GM12873 (cell line): ENCODE results near the gene LSM2.

ENCODE experiments used
- TF ChIP-seq, protein P1 (sequence below): IDR thresholded peaks from 2 replicates; pipeline ENCODE4 v1.5.1; 2012; ENCODE audit warnings: low read depth, mild to moderate bottlenecking, moderate library complexity, low read length, control low read depth; ENCODE audit not compliant: insufficient read depth; ENCODE audit errors: missing control alignments

Gene LSM2

DNA sequence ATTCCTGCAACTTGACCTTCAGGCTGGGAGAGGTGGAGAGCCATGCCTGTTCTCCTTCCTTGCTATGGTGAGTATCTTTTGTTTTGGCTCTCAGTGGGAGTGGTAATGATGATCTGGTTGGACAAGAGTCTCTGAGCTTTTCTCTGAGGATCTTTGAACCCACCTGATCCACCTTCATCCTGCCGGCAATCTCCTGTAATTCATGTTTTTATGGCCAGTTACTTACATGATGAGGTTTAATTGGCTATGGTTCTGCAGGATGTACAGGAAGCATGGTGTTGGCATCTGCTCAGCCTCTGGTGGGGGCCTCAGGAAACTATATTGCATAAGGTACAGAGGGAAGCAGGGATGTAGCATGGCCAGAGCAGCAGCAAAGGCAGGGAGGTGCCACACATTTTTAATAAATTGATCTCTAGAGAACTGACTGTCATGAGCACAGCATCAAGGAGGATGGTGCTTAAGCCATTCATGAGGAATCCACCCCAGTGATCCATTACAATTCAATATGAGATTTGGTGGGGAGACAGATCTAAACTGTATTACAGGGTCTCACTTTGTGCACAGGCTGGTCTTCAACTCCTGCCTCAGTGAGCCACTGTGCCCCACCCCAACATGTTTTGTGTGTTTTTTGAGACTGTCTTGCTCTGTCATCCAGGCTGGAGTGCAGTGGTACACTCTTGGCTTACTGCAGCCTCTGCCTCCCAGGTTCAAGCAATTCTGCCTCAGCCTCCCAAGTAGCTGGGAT is 30.8 kb upstream of the LSM2 start:
- TF ChIP-seq, protein P1, sequence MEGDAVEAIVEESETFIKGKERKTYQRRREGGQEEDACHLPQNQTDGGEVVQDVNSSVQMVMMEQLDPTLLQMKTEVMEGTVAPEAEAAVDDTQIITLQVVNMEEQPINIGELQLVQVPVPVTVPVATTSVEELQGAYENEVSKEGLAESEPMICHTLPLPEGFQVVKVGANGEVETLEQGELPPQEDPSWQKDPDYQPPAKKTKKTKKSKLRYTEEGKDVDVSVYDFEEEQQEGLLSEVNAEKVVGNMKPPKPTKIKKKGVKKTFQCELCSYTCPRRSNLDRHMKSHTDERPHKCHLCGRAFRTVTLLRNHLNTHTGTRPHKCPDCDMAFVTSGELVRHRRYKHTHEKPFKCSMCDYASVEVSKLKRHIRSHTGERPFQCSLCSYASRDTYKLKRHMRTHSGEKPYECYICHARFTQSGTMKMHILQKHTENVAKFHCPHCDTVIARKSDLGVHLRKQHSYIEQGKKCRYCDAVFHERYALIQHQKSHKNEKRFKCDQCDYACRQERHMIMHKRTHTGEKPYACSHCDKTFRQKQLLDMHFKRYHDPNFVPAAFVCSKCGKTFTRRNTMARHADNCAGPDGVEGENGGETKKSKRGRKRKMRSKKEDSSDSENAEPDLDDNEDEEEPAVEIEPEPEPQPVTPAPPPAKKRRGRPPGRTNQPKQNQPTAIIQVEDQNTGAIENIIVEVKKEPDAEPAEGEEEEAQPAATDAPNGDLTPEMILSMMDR, result no peak

DNA sequence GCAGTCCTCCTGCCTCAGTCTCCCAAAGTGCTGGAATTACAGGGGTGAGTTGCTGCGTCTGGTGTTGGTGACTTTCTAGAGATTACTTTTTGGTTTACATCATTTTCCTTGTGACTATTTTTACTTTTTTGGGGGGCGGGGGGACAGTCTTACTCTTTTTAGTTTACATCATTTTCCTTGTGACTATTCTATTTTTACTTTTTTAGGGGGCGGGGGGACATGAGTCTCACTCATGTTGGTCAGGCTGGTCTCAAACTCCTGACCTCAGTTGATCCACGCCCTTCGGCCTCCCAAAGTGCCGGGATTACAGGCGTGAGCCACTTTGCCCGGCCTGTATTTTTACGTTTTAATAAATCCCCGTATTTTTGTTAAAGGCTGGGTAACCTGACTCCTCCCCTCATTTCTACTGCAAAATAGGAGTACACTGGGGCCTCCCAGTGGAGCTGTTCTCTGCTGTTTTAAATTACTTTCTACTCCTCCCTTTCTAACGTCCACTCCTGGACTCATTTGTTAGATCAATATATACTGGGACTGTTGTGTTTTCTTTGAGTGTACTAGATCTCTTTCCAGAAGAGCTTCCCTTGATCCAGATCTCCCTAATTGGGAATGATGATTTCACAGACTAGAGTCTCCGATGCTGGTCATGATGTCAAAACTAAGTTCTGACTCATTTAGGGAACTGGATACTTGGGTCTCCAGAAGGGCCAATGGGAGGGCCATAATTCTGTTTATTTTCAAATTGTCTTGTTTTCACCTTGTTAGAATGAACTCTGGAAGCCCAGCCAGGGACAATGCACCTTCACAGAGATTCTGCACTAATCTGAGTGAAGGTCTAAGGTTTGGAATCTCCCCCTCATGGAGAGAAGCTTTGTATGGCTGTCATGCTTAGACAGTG is 30.0 kb upstream of the LSM2 start:
- TF ChIP-seq, protein P1, result no peak

DNA sequence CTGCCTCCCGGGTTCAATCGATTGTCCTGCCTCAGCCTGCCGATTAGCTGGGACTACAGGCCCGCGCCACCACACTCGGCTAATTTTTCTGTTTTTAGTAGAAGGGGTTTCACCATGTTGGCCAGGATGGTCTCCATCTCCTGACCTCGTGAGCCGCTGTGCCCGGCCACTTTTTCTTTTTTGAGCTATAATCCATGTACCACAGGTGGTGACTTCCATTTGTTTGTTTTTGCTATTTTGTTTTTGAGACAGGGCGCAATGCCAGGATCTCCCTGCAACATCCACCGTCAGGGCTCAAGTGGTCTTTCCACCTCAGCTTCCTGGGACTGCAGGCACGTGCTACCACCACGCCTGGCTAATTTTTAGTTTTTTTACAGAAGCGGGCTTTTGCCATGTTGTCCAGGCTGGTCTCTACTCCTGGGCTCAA is 29.3 kb upstream of the LSM2 start:
- TF ChIP-seq, protein P1, result no peak

DNA sequence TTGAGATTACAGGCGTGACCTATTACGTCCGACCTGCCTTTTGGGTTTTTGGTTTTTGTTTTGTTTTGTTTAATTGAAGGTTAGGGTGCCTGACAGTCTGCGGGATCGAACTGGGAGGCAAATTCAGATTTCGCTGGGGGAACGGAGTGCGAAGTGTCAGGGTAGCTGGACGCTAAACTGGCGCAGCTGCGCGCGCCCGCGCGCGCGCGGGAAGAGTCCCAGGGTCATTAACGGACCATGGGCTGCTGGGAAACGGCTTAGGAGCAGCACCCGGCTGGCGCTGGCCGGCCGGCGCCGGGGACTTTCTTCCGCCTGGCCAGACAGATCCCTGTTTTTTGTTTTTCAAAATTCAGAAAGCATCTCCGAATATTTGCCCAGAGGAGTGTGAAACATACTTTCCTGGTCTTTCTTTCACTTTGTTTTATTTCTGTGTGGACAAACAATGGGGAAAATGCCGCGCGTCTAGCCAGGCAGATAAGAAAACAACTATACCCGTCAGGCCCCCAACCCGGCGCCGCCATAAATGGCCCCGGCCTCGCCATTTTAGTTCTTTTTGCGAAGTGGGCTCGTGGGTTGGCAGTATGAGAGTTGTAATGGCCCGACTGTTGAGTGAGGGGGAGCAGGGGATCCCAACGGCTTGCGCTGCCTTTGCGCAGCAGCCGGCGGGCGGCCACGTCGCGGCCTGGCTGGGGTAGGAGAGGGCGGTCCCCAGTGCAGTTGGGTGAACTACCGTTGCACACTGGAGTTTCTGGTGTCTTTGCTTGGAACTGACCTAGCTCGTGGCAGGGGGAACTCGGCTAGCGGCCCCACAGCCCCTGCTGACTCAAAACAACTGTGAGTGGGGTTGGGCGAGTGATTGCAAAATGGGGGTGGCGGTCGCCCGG is 27.8 kb upstream of the LSM2 start:
- TF ChIP-seq, protein P1, result no peak

DNA sequence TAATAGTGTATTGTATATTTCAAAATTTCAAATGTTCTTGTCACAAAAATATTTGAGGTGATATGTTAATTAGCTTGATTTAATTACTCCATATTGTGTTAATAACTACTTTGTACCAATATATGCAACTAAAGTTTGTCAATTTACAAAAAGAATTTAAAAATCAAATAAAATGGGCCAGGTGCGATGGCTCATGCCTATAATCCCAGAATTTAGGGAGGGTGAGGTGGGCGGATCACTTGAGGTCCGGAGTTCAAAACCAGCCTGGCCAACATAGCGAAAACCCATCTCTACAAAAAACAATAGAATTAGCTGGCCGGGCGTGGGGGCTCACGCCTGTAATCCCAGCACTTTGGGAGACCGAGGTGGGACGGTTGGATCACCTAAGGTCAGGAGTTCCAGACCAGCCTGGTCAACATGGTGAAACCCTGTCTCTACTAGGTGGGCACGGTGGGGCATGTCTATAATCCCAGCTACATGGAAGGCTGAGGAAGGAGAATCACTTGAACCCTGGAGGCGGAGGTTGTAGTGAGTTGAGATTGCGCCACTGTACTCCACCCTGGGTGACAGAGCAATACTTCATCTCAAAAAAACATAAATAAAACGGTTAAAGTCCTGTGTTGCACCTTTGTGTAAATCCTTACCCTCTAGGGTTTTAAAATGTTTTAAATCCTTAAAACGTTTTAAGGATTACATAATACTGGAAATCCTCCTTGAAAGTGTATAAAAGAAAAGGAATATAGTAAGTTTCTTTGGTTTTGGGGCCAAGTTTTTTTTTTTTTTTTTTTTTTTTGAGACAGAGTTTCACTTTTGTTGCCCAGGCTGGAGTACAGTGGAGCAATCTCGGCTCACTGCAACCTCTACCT is 24.8 kb upstream of the LSM2 start:
- TF ChIP-seq, protein P1, result no peak

DNA sequence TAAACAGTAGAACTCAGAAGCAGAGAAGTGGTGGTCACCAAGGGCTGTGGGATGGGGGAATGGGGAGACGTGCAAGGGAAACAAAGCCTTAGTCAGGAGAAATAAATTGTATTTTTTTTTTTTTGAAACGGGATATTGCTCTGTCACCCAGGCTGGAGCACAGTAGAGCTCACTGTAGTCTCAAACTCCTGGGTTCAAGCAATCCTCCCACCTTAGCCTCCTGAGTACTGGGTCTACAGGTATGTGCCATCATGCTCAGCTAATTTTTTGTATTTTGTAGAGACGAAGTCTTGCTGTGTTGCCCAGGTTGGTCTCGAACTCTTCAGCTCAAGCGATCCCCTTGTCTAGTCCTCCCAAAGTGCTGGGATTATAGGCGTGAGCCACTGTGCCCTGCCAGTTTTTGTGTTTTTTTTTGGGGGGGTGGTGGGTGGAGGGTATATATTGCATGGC is 24.1 kb upstream of the LSM2 start:
- TF ChIP-seq, protein P1, result no peak
